C4-2B (cell line): ENCODE measurements around the gene TMEM235.

Source experiments
- H3K27ac ChIP-seq: fragments of 450-650 bp; 2 replicates; pipeline ENCODE4 v1.5.1; 2017
- CTCF ChIP-seq: fragments of 450-650 bp; conservative IDR thresholded peaks from 2 replicates; pipeline ENCODE4 v1.5.1; 2017; ENCODE audit warnings: mild to moderate bottlenecking
- ZFX ChIP-seq: fragments of 450-650 bp; IDR thresholded peaks from 2 replicates; pipeline ENCODE4 v1.6.1; 2017

Gene TMEM235

GRCh38 chr17:78223061-78223460 is 8.4 kb upstream of the TMEM235 start:
- TF ChIP-seq ZFX (no peak), CTCF (no peak)
- H3K27ac ChIP-seq = no peak overlapping the region

- TF ChIP-seq CTCF (no peak), ZFX (no peak)
- H3K27ac ChIP-seq = no peak overlapping the region
Observed at GRCh38 chr17:78223765-78224164, 7.7 kb upstream of the TMEM235 start.

GRCh38 chr17:78224231-78225087 is 7.0 kb upstream of the TMEM235 start:
- H3K27ac ChIP-seq = no peak overlapping the region

GRCh38 chr17:78225088-78225865 is 6.2 kb upstream of the TMEM235 start:
- H3K27ac ChIP-seq = no peak overlapping the region
- no peak for TF ChIP-seq CTCF
- no peak for TF ChIP-seq ZFX

More at GRCh38 chr17:78224231-78225087, 7.0 kb upstream of the TMEM235 start:
- no peak for TF ChIP-seq CTCF
- TF ChIP-seq ZFX = no peak

- no peak for TF ChIP-seq CTCF
- TF ChIP-seq ZFX = no peak
- no peak overlapping the region for H3K27ac ChIP-seq
Observed at GRCh38 chr17:78226055-78226758, 5.2 kb upstream of the TMEM235 start.

GRCh38 chr17:78226759-78227454 is 4.5 kb upstream of the TMEM235 start:
- H3K27ac ChIP-seq = no peak overlapping the region
- TF ChIP-seq CTCF (no peak), ZFX (no peak)
